Activated naive CD8-positive, alpha-beta T cell (primary cell): Measurements from ENCODE around the gene NME1.

ENCODE experiments used
- H3K27ac Mint-ChIP-seq: one replicate; pipeline ENCODE4 v1.8.0; 2021; ENCODE audit warnings: mixed read lengths
- H3K27me3 Mint-ChIP-seq: one replicate; pipeline ENCODE4 v1.8.0; 2021; ENCODE audit warnings: mixed read lengths
- H3K36me3 Mint-ChIP-seq: one replicate; pipeline ENCODE4 v1.8.0; 2021; ENCODE audit warnings: mixed read lengths
- H3K4me1 Mint-ChIP-seq: one replicate; pipeline ENCODE4 v1.8.0; 2021; ENCODE audit warnings: low read depth, mixed read lengths
- H3K4me3 Mint-ChIP-seq: one replicate; pipeline ENCODE4 v1.8.0; 2021; ENCODE audit warnings: mild to moderate bottlenecking, mixed read lengths
- H3K9me3 Mint-ChIP-seq: one replicate; pipeline ENCODE4 v1.8.0; 2021; ENCODE audit warnings: low read depth, mixed read lengths

The NME1 gene

GRCh38 chr17:51200295-51200694 is 46.9 kb downstream of the NME1 start:
- no peaks in the 10 kb centered on the region for H3K27me3 Mint-ChIP-seq
- no peak overlapping the region for H3K4me3 Mint-ChIP-seq
- H3K4me1 Mint-ChIP-seq: peaks cover 2% of the 10 kb centered on the region
- no peaks in the 10 kb centered on the region for H3K9me3 Mint-ChIP-seq
- no peak overlapping the region for H3K27ac Mint-ChIP-seq
- H3K36me3 Mint-ChIP-seq: peaks cover 7% of the 10 kb centered on the region

GRCh38 chr17:51200846-51201245 is 47.5 kb downstream of the NME1 start:
- Mint-ChIP-seq H3K27me3 (no peaks in the 10 kb centered on the region), H3K4me3 (no peak overlapping the region), H3K4me1 (peaks cover 2% of the 10 kb centered on the region), H3K36me3 (peaks cover 9% of the 10 kb centered on the region), H3K27ac (no peak overlapping the region), H3K9me3 (no peaks in the 10 kb centered on the region)

DNA sequence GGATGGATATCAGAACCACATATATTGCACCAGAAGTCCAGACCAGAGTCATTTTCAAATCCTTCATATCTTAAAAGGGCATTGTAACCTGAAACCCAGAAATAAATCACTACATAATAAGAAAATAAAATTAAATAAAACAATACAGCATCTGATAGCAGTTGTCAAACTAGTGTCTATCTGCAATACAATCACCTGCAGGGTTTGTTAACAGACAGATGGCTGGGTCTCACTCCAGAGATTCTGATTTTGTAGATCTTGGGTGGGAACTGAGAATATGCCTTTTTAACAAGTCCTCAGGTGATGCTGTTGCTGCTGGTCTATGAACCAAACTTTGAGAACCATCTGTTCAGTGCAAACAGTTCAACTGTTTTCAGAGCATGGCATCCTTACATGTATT is 50.5 kb downstream of the NME1 start:
- H3K27ac Mint-ChIP-seq: no peak overlapping the region
- H3K9me3 Mint-ChIP-seq: no peaks in the 10 kb centered on the region
- H3K27me3 Mint-ChIP-seq: no peaks in the 10 kb centered on the region
- H3K4me3 Mint-ChIP-seq: no peak overlapping the region
- peaks cover 2% of the 10 kb centered on the region for H3K4me1 Mint-ChIP-seq
- peaks cover 4% of the 10 kb centered on the region for H3K36me3 Mint-ChIP-seq
